Gastrocnemius medialis (tissue), 4 donors: ENCODE data around the gene LHX5.

Experiments used
- POLR2A ChIP-seq, 2 donors: fragments of 450-650 bp; IDR thresholded peaks; one replicate each; pipeline ENCODE4 v1.6.1; 2017; ENCODE audit warnings: antibody characterized with exemption in 2 of 2, mild to moderate bottlenecking in 2 of 2, moderate library complexity in 2 of 2
- TF ChIP-seq, protein P1 (sequence below), 5 experiments: fragments of 450-650 bp in 3 of 5; fragments of 200-600 bp in 2 of 5; sonication (generic) in 2 of 5; IDR thresholded peaks in 4 of 5; conservative IDR thresholded peaks in 1 of 5; 1 replicate in 4 of 5; 2 replicates in 1 of 5; pipeline ENCODE4 v1.5.1; 2016 to 2019; ENCODE audit warnings: antibody characterized with exemption in 5 of 5, mild to moderate bottlenecking in 3 of 5, moderate library complexity in 3 of 5

DNA sequence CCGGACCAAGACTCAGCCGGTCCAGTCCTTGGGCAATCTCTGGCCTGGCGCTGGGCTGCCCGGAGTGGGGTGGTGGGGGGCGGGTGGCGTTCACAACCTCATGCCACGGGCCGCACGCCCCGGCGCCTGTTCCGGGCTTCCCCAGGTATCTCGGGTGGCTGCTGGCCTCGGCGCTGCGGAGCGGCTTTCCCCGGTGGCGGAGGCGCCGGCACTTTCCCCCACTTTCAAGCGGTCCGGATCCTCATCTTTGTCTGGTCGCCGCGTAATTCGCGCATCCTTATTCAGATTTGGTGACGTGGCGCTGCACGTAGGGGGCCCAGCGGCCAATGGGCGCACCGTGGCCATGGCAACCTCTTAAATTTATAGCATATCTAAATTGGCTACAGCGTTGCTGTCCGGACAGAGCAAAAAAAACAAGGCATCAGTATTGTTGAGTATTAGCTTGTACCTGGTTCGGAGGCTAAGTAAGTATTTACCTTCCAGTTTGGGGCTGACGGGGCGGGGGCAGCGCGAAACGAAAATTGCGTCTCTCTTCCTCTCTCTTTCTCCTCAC lies at the start of gene LHX5:
- no peak for TF ChIP-seq POLR2A (IDR thresholded peaks at IDR 0.05)
- TF ChIP-seq, protein P1, sequence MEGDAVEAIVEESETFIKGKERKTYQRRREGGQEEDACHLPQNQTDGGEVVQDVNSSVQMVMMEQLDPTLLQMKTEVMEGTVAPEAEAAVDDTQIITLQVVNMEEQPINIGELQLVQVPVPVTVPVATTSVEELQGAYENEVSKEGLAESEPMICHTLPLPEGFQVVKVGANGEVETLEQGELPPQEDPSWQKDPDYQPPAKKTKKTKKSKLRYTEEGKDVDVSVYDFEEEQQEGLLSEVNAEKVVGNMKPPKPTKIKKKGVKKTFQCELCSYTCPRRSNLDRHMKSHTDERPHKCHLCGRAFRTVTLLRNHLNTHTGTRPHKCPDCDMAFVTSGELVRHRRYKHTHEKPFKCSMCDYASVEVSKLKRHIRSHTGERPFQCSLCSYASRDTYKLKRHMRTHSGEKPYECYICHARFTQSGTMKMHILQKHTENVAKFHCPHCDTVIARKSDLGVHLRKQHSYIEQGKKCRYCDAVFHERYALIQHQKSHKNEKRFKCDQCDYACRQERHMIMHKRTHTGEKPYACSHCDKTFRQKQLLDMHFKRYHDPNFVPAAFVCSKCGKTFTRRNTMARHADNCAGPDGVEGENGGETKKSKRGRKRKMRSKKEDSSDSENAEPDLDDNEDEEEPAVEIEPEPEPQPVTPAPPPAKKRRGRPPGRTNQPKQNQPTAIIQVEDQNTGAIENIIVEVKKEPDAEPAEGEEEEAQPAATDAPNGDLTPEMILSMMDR (IDR thresholded peaks at IDR 0.05 in 4 of 5, conservative IDR thresholded peaks at IDR 0.05 in 1 of 5) = no peak
